Measurements from ENCODE around the gene MFAP3. TPM values are rescaled to one million over a fixed set of nuclear protein-coding genes. Genes with fewer than 3 reads are reported as not detected.

MFAP3 gene
- polyA plus RNA-seq, 1 donor from 2014 or later: 103 TPM

- Histone ChIP-seq H3K79me2 (replicated peaks; ENCODE audit: insufficient read depth, low read length) (peaks cover 24% of the 10 kb centered on the region), H4K20me1 (ENCODE audit: insufficient read depth) (no peaks in the 10 kb centered on the region), H3K9me2 (ENCODE audit: insufficient read depth, low read length) (no peaks in the 10 kb centered on the region), H3K4me3 (ENCODE audit: low read length) (no peak overlapping the region), H3K27me3 (ENCODE audit: insufficient read depth, low read depth, low read length) (no peaks in the 10 kb centered on the region), H3K36me3 (ENCODE audit: insufficient read depth, low read length) (no peaks in the 10 kb centered on the region), H3K9ac (ENCODE audit: low read length) (no peak overlapping the region), H3F3A (ENCODE audit: insufficient read depth, low read length, poor library complexity, severe bottlenecking) (no peaks in the 10 kb centered on the region), H3K4me2 (ENCODE audit: low read length) (no peak overlapping the region), H3K27ac (ENCODE audit: low read length) (no peak overlapping the region), H2AFZ (ENCODE audit: low read depth, low read length) (no peak overlapping the region), H3K9me3 (ENCODE audit: low read length) (no peaks in the 10 kb centered on the region)
- TF ChIP-seq POLR2AphosphoS5 (IDR thresholded peaks at IDR 0.05) (no peak), REST (IDR thresholded peaks at IDR 0.05; ENCODE audit: borderline replicate concordance) (no peak), RAD21 (conservative IDR thresholded peaks at IDR 0.05) (no peak), SMC3 (conservative IDR thresholded peaks at IDR 0.05; ENCODE audit: poor library complexity) (no peak), EP300 (conservative IDR thresholded peaks at IDR 0.05; ENCODE audit: poor library complexity, severe bottlenecking) (no peak), EZH2 (IDR thresholded peaks at IDR 0.05; ENCODE audit: borderline replicate concordance, insufficient read depth, low read length, poor library complexity, severe bottlenecking) (no peak)
- TF ChIP-seq, protein P1, sequence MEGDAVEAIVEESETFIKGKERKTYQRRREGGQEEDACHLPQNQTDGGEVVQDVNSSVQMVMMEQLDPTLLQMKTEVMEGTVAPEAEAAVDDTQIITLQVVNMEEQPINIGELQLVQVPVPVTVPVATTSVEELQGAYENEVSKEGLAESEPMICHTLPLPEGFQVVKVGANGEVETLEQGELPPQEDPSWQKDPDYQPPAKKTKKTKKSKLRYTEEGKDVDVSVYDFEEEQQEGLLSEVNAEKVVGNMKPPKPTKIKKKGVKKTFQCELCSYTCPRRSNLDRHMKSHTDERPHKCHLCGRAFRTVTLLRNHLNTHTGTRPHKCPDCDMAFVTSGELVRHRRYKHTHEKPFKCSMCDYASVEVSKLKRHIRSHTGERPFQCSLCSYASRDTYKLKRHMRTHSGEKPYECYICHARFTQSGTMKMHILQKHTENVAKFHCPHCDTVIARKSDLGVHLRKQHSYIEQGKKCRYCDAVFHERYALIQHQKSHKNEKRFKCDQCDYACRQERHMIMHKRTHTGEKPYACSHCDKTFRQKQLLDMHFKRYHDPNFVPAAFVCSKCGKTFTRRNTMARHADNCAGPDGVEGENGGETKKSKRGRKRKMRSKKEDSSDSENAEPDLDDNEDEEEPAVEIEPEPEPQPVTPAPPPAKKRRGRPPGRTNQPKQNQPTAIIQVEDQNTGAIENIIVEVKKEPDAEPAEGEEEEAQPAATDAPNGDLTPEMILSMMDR (IDR thresholded peaks at IDR 0.05; ENCODE audit: poor library complexity, severe bottlenecking): no peak
Observed at GRCh38 chr5:154044099-154044498, 5.3 kb downstream of the MFAP3 start.

- no peak for TF ChIP-seq SMC3 (conservative IDR thresholded peaks at IDR 0.05; ENCODE audit: poor library complexity)
- no peak for TF ChIP-seq TAF1 (IDR thresholded peaks at IDR 0.05; ENCODE audit: low read depth)
- TF ChIP-seq, protein P1 (IDR thresholded peaks at IDR 0.05; ENCODE audit: poor library complexity, severe bottlenecking): no peak
- no peak for TF ChIP-seq REST (IDR thresholded peaks at IDR 0.05; ENCODE audit: borderline replicate concordance)
- no peak for TF ChIP-seq POLR2AphosphoS5 (IDR thresholded peaks at IDR 0.05)
- no peak for TF ChIP-seq RAD21 (conservative IDR thresholded peaks at IDR 0.05)
- TF ChIP-seq MXI1 (conservative IDR thresholded peaks at IDR 0.05; ENCODE audit: poor library complexity, severe bottlenecking): no peak
- TF ChIP-seq EZH2 (IDR thresholded peaks at IDR 0.05; ENCODE audit: borderline replicate concordance, insufficient read depth, low read length, poor library complexity, severe bottlenecking): no peak
- no peak for TF ChIP-seq EP300 (conservative IDR thresholded peaks at IDR 0.05; ENCODE audit: poor library complexity, severe bottlenecking)
Observed at GRCh38 chr5:154044581-154044980, 5.8 kb downstream of the MFAP3 start.

More at GRCh38 chr5:154044581-154044980, 5.8 kb downstream of the MFAP3 start:
- no peak overlapping the region for H2AFZ ChIP-seq (ENCODE audit: low read depth, low read length)
- H3K9ac ChIP-seq (ENCODE audit: low read length): no peak overlapping the region
- H3K4me3 ChIP-seq (ENCODE audit: low read length): no peak overlapping the region
- H3K27me3 ChIP-seq (ENCODE audit: insufficient read depth, low read depth, low read length): no peaks in the 10 kb centered on the region
- H3K9me2 ChIP-seq (ENCODE audit: insufficient read depth, low read length): no peaks in the 10 kb centered on the region
- no peaks in the 10 kb centered on the region for H3K36me3 ChIP-seq (ENCODE audit: insufficient read depth, low read length)
- peaks cover 20% of the 10 kb centered on the region for H3K79me2 ChIP-seq (replicated peaks; ENCODE audit: insufficient read depth, low read length)
- H3K27ac ChIP-seq (ENCODE audit: low read length): no peak overlapping the region
- H3F3A ChIP-seq (ENCODE audit: insufficient read depth, low read length, poor library complexity, severe bottlenecking): no peaks in the 10 kb centered on the region
- H3K4me2 ChIP-seq (ENCODE audit: low read length): no peak overlapping the region
- H3K9me3 ChIP-seq (ENCODE audit: low read length): no peaks in the 10 kb centered on the region
- no peaks in the 10 kb centered on the region for H4K20me1 ChIP-seq (ENCODE audit: insufficient read depth)

All from neural cell (in vitro differentiated cells).